ENCODE data around the gene IL12B. TPM values are rescaled to one million over a fixed set of nuclear protein-coding genes. Genes with fewer than 3 reads are reported as not detected.

Gene IL12B
- total RNA-seq, 1 experiment from 2014 or later = not detected

DNA sequence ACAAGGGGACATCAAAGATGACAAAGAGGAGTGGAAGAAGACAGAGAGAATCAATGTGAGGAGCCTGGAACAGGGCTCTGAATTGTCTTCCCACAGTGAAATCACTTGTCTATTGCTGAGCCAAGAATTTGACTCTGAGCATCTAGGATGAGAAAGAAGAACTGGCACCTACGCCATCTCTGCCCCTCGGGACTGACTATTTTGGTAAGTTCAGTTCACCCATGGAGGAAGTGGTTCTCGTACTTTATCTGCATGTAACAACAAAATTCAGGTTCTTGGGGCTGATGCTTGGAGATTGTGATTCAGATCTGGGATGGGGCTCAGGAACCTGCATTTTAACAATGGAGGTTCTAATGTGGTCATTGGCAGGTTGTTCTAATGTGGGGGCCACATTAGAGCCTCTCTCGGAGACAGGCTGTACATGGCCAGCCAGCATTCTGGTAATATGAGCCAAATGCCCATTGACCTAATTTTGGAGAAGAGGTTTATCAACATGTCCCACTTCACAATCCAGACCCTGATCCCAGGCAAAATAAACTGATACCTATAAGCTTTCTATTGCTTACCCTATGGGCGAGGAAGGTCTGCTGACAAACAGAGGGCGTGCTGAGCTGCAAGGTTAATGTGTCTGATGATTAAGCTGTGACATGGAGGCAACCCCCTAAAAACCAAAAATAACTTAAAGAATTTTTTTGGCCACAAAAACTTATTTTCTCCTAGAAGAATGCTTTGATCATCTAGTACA lies 2.7 kb upstream of the IL12B start:
- no peaks in the 10 kb centered on the region for H3K9me3 ChIP-seq (ENCODE audit: low read depth, low read length, poor library complexity, severe bottlenecking)
- no peak overlapping the region for H3K27ac ChIP-seq (ENCODE audit: low read depth, low read length, poor library complexity, severe bottlenecking)
- H3K4me3 ChIP-seq (ENCODE audit: low read depth, low read length, poor library complexity, severe bottlenecking) = no peak overlapping the region
- intact Hi-C loops (cut with micrococcal nuclease; ENCODE audit: unreplicated experiment) = loop anchor here (10.0 kb wide), 1 partner anchor 632 kb away; no protein-coding TSS in a partner anchor
- no peaks in the 10 kb centered on the region for H3K4me1 ChIP-seq (ENCODE audit: insufficient read depth, low read length, poor library complexity, severe bottlenecking)
- DNase-seq (ENCODE audit: low spot score) = no peak
- POLR2A ChIA-PET (ENCODE audit: low non-redundant PET) = no interaction called here
- TF ChIP-seq, protein P1, sequence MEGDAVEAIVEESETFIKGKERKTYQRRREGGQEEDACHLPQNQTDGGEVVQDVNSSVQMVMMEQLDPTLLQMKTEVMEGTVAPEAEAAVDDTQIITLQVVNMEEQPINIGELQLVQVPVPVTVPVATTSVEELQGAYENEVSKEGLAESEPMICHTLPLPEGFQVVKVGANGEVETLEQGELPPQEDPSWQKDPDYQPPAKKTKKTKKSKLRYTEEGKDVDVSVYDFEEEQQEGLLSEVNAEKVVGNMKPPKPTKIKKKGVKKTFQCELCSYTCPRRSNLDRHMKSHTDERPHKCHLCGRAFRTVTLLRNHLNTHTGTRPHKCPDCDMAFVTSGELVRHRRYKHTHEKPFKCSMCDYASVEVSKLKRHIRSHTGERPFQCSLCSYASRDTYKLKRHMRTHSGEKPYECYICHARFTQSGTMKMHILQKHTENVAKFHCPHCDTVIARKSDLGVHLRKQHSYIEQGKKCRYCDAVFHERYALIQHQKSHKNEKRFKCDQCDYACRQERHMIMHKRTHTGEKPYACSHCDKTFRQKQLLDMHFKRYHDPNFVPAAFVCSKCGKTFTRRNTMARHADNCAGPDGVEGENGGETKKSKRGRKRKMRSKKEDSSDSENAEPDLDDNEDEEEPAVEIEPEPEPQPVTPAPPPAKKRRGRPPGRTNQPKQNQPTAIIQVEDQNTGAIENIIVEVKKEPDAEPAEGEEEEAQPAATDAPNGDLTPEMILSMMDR (conservative IDR thresholded peaks at IDR 0.05; ENCODE audit: low read depth, low read length) = no peak
- TF ChIP-seq EZH2 (IDR thresholded peaks at IDR 0.05; ENCODE audit: borderline replicate concordance, low read depth, low read length, poor library complexity, severe bottlenecking) = no peak
- BruUV-seq (replicated peaks) = no TSS peak
- H3K27me3 ChIP-seq (replicated peaks; ENCODE audit: insufficient read depth, low read depth, low read length, poor library complexity) = peaks cover 6% of the 10 kb centered on the region
- CTCF ChIA-PET = interaction anchor here (0.7 kb wide), 1 partner anchor 152 kb away, joined by 3 read pairs; no protein-coding TSS in a partner anchor
- H3K36me3 ChIP-seq (ENCODE audit: insufficient read depth, low read length, poor library complexity, severe bottlenecking) = no peaks in the 10 kb centered on the region

DNA sequence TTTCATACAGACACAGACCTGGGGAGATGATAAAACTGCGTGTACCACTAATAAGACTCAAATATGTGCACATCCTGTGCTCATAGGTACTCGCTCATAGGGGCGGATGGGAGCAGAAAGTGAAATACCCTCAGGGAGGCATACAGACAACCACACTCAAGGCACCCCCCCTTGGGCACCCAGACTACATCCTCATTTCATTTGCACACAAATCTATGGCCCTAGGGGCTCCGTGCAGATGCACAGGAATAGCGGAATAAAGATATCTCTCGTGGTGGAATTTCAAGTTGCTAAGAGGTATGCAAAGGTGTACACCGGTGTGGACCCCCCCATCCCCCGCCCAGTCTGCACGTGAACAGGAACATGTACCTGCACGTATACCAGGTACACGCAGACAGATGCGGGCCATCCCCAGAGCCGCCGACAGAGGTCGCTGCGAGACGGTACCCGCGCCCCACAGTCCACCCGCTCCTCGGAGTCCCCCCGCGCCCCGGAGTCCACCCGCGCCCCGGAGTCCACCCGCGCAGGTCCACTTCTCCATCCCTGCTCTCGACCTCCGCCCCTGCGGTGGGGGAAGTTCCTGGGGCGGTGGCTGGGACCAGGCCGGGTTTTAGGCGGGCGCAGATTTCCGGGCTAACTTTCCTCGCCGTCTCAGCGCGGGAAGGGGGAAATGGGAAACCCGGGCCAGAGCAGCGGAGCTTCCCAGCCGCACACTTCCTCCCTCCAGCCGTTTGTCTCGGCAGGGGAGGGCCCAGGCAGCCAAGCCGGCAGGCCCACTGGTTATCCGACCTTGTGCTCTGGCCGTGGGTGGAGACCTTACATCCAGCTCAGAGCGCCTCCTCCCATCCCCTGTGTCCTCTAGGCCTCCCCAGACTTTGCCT lies 1.0 kb upstream of the IL12B start:
- Histone ChIP-seq H3K4me1 (ENCODE audit: insufficient read depth, low read length, poor library complexity, severe bottlenecking) (no peaks in the 10 kb centered on the region), H3K9me3 (ENCODE audit: low read depth, low read length, poor library complexity, severe bottlenecking) (no peaks in the 10 kb centered on the region), H3K27me3 (replicated peaks; ENCODE audit: insufficient read depth, low read depth, low read length, poor library complexity) (peaks cover 6% of the 10 kb centered on the region), H3K36me3 (ENCODE audit: insufficient read depth, low read length, poor library complexity, severe bottlenecking) (no peaks in the 10 kb centered on the region), H3K4me3 (ENCODE audit: low read depth, low read length, poor library complexity, severe bottlenecking) (peak overlapping the region; percentile 48), H3K27ac (ENCODE audit: low read depth, low read length, poor library complexity, severe bottlenecking) (no peak overlapping the region)
- peak; percentile 27 for DNase-seq (ENCODE audit: low spot score)
- no TSS peak for BruUV-seq (replicated peaks)
- no peak for TF ChIP-seq EZH2 (IDR thresholded peaks at IDR 0.05; ENCODE audit: borderline replicate concordance, low read depth, low read length, poor library complexity, severe bottlenecking)
- TF ChIP-seq, protein P1 (conservative IDR thresholded peaks at IDR 0.05; ENCODE audit: low read depth, low read length) = peak; percentile 85
- POLR2A ChIA-PET (ENCODE audit: low non-redundant PET) = no interaction called here
- intact Hi-C loops (cut with micrococcal nuclease; ENCODE audit: unreplicated experiment) = loop anchor here (10.0 kb wide), 1 partner anchor 633 kb away; no protein-coding TSS in a partner anchor
- CTCF ChIA-PET = interaction anchor here (1.0 kb wide), 1 partner anchor 14 kb away, joined by 3 read pairs; no protein-coding TSS in a partner anchor

DNA sequence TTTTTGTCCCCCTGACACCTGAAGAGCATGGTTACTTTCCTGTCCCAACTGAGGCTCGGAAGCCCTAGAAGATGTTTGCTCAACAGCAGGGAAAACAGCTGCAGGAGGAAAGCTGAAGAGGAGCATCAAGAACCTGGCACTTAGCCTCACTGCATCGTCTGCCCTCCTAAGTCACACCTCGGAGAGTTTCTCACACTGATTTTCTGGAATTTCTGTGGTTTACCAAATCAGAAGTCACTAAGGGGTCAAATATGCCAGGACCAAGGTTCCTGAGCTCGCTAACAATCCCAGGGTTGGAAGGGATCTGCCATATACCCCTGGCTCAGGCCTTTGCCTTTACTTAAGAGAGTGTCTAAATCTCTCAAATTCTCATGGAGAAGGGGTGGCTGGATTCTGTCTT lies 5.3 kb downstream of the IL12B start:
- CTCF ChIA-PET = no interaction called here
- no peak overlapping the region for H3K4me3 ChIP-seq (ENCODE audit: low read depth, low read length, poor library complexity, severe bottlenecking)
- H3K36me3 ChIP-seq (ENCODE audit: insufficient read depth, low read length, poor library complexity, severe bottlenecking) = no peaks in the 10 kb centered on the region
- H3K9me3 ChIP-seq (ENCODE audit: low read depth, low read length, poor library complexity, severe bottlenecking) = no peaks in the 10 kb centered on the region
- no peak for DNase-seq (ENCODE audit: low spot score)
- H3K4me1 ChIP-seq (ENCODE audit: insufficient read depth, low read length, poor library complexity, severe bottlenecking) = no peaks in the 10 kb centered on the region
- intact Hi-C loops (cut with micrococcal nuclease; ENCODE audit: unreplicated experiment) = no loop called here
- no peak overlapping the region for H3K27ac ChIP-seq (ENCODE audit: low read depth, low read length, poor library complexity, severe bottlenecking)
- peaks cover 6% of the 10 kb centered on the region for H3K27me3 ChIP-seq (replicated peaks; ENCODE audit: insufficient read depth, low read depth, low read length, poor library complexity)
- BruUV-seq (replicated peaks) = no TSS peak
- TF ChIP-seq EZH2 (IDR thresholded peaks at IDR 0.05; ENCODE audit: borderline replicate concordance, low read depth, low read length, poor library complexity, severe bottlenecking) = no peak
- TF ChIP-seq, protein P1 (conservative IDR thresholded peaks at IDR 0.05; ENCODE audit: low read depth, low read length) = no peak
- POLR2A ChIA-PET (ENCODE audit: low non-redundant PET) = no interaction called here

Data from A673 (cell line).